Thoracic aorta (tissue), 2 donors: ENCODE measurements around the gene B3GNT9. TPM values are rescaled to one million over a fixed set of nuclear protein-coding genes. Genes with fewer than 3 reads are reported as not detected.

ENCODE experiments used
- ATAC-seq: fragments of 150-250 bp; one replicate; pipeline ENCODE4 v1.8.0; 2017; ENCODE audit warnings: low read depth; ENCODE audit not compliant: insufficient number of reproducible peaks, low FRiP score
- DNase-seq: peaks from one replicate; pipeline ENCODE4 v3.0.0-alpha.2; 2020; ENCODE audit warnings: low spot score
- H3K27ac ChIP-seq, 2 donors: fragments of 200-600 bp; sonication (generic); 1 replicate in 1 of 2; 2 replicates in 1 of 2; pipeline ENCODE4 v1.5.1; 2016; ENCODE audit warnings: mild to moderate bottlenecking in 2 of 2, moderate library complexity in 2 of 2
- H3K27me3 ChIP-seq: fragments of 200-600 bp; sonication (generic); replicated peaks from 2 replicates; pipeline ENCODE4 v1.6.0; 2016; ENCODE audit warnings: mild to moderate bottlenecking; ENCODE audit not compliant: insufficient read depth
- H3K36me3 ChIP-seq: fragments of 200-600 bp; sonication (generic); one replicate; pipeline ENCODE4 v1.5.1; 2016
- H3K4me1 ChIP-seq, 2 donors: fragments of 200-600 bp; sonication (generic); 1 replicate in 1 of 2; 2 replicates in 1 of 2; pipeline versions ENCODE4 v1.5.1 to v1.6.0; 2016; ENCODE audit warnings: low read depth in 2 of 2, mild to moderate bottlenecking in 1 of 2; ENCODE audit not compliant: control insufficient read depth in 1 of 2
- H3K4me3 ChIP-seq: fragments of 200-600 bp; sonication (generic); 2 replicates; pipeline ENCODE4 v1.5.1; 2016; ENCODE audit warnings: mild to moderate bottlenecking
- H3K9me3 ChIP-seq: fragments of 200-600 bp; sonication (generic); 2 replicates; pipeline ENCODE4 v1.5.1; 2016
- CTCF ChIP-seq: fragments of 200-600 bp; sonication (generic); IDR thresholded peaks from one replicate; pipeline ENCODE4 v1.5.1; 2019; ENCODE audit warnings: antibody characterized with exemption
- total RNA-seq, 2 donors: library from RNA; depleted of rRNA; stranded (reverse); fragments of >200 nt; gene quantifications; one replicate each; pipeline versions ENCODE4 v1.1.0 to v1.2.3, GENCODE V29; 2016

Gene B3GNT9
- total RNA-seq, 2 donors from 2014 or later, result 33.5 to 59.6 TPM

- ATAC-seq, result no peak
- DNase-seq, result no peak
- Histone ChIP-seq H3K36me3 (no peaks in the 10 kb centered on the region), H3K27ac (no peak overlapping the region), H3K4me3 (peak overlapping the region; percentile 62), H3K9me3 (no peaks in the 10 kb centered on the region), H3K4me1 (peaks cover 12 to 36% of the 10 kb centered on the region in 2 donors), H3K27me3 (no peaks in the 10 kb centered on the region)
- no peak for TF ChIP-seq CTCF
Measured at GRCh38 chr16:67154578-67155294, 3.9 kb upstream of the B3GNT9 start.

- no peak for TF ChIP-seq CTCF
- Histone ChIP-seq H3K4me3 (peak overlapping the region; percentile 96), H3K9me3 (no peaks in the 10 kb centered on the region), H3K27me3 (no peaks in the 10 kb centered on the region), H3K27ac (peak overlapping the region; percentile 94 to 95), H3K36me3 (no peaks in the 10 kb centered on the region), H3K4me1 (peaks cover 7 to 26% of the 10 kb centered on the region in 2 donors)
- DNase-seq (no peak), ATAC-seq (no peak)
Measured at GRCh38 chr16:67151431-67152097, 766 bp upstream of the B3GNT9 start.

GRCh38 chr16:67150047-67150832 is 558 bp downstream of the B3GNT9 start:
- Histone ChIP-seq H3K4me3 (peak overlapping the region; percentile 96), H3K27me3 (no peaks in the 10 kb centered on the region), H3K4me1 (peaks cover 5 to 15% of the 10 kb centered on the region in 2 donors), H3K36me3 (peaks cover 10% of the 10 kb centered on the region), H3K9me3 (no peaks in the 10 kb centered on the region), H3K27ac (peak overlapping the region; percentile 94 to 95)
- no peak for TF ChIP-seq CTCF
- DNase-seq (no peak), ATAC-seq (no peak)

GRCh38 chr16:67149276-67150046 is 1.3 kb downstream of the B3GNT9 start:
- TF ChIP-seq CTCF, result no peak
- H3K27me3 ChIP-seq, result no peaks in the 10 kb centered on the region
- H3K4me3 ChIP-seq, result peak overlapping the region; percentile 96
- H3K36me3 ChIP-seq, result peaks cover 16% of the 10 kb centered on the region
- no peak for DNase-seq
- ATAC-seq, result no peak
- H3K27ac ChIP-seq, result peak overlapping the region in 1 of 2 donors; percentile 95
- no peaks in the 10 kb centered on the region for H3K9me3 ChIP-seq
- H3K4me1 ChIP-seq, result peaks cover 0 to 7% of the 10 kb centered on the region in 2 donors
